ENCODE data around the gene LMOD2. TPM values are rescaled to one million over a fixed set of nuclear protein-coding genes. Genes with fewer than 3 reads are reported as not detected.

LMOD2 gene
- total and polyA plus RNA-seq, 9 of the 15 experiments (the other 6 are each of a cell fraction or from before 2014, with no cell fraction given), result 0.04 TPM; not detected in 8

GRCh38 chr7:123607423-123607975 lies 48.2 kb upstream of the LMOD2 start (continued):
- TF ChIP-seq TOE1 (IDR thresholded peaks at IDR 0.05; ENCODE audit: borderline replicate concordance) (no peak), TOE1 (CRISPR knock-in tag; IDR thresholded peaks at IDR 0.05; ENCODE audit: borderline replicate concordance, low read depth) (no peak), RBM15 (IDR thresholded peaks at IDR 0.05; ENCODE audit: insufficient read depth, low read length) (no peak), ZBTB40 (IDR thresholded peaks at IDR 0.05) (no peak), ZBTB40 (CRISPR knock-in tag; IDR thresholded peaks at IDR 0.05) (no peak), SMARCA4 (IDR thresholded peaks at IDR 0.05) (no peak), REST (IDR thresholded peaks at IDR 0.05; ENCODE audit: borderline replicate concordance) (no peak), REST (CRISPR knock-in tag; IDR thresholded peaks at IDR 0.05; ENCODE audit: low read depth) (no peak), MTF1 (CRISPR knock-in tag; IDR thresholded peaks at IDR 0.05; ENCODE audit: borderline replicate concordance) (no peak), CHD4 (IDR thresholded peaks at IDR 0.05; ENCODE audit: insufficient read depth, insufficient replicate concordance, low read depth, low read length, poor library complexity, severe bottlenecking) (no peak), ZNF79 (CRISPR knock-in tag; IDR thresholded peaks at IDR 0.05; ENCODE audit: low read depth) (peak; percentile 61; the same call in 1 of the 2 replicates)
